HL-60 (cell line): ENCODE measurements around the gene INSIG2.

Source experiments
- DNase-seq, 2 experiments: peaks; one replicate each; pipeline ENCODE4 v3.0.0-alpha.2; 2010 to 2020; ENCODE audit warnings: low read depth in 1 of 2, low spot score in 1 of 2
- H3K27ac ChIP-seq: fragments of 250-450 bp; sonication (Bioruptor Pico); replicated peaks from 2 replicates; pipeline ENCODE4 v1.5.1; 2020; ENCODE audit warnings: mild to moderate bottlenecking, moderate library complexity
- H3K27me3 ChIP-seq: fragments of 250-450 bp; sonication (Bioruptor Pico); 2 replicates; pipeline ENCODE4 v1.5.1; 2021; ENCODE audit warnings: mild to moderate bottlenecking, moderate library complexity; ENCODE audit not compliant: insufficient read depth, poor library complexity, severe bottlenecking
- H3K4me3 ChIP-seq: replicated peaks from 2 replicates; pipeline ENCODE4 v1.5.1; 2011; ENCODE audit warnings: mild to moderate bottlenecking, control low read depth, low read length; ENCODE audit not compliant: insufficient read depth
- GABPA ChIP-seq: IDR thresholded peaks from 2 replicates; pipeline ENCODE4 v1.6.1; 2012; ENCODE audit warnings: low read depth
- POLR2AphosphoS5 ChIP-seq: IDR thresholded peaks from 2 replicates; pipeline ENCODE4 v1.6.1; 2012; ENCODE audit warnings: low read depth
- SPI1 ChIP-seq: IDR thresholded peaks from 2 replicates; pipeline ENCODE4 v1.6.1; 2012; ENCODE audit warnings: low read depth, mild to moderate bottlenecking, borderline replicate concordance
- TF ChIP-seq, protein P1 (sequence below): IDR thresholded peaks from one replicate; pipeline ENCODE4 v1.5.1; 2011; ENCODE audit warnings: low read length, control low read depth, inconsistent platforms; ENCODE audit not compliant: insufficient read depth
- TF ChIP-seq, protein P2 (sequence below): IDR thresholded peaks from 2 replicates; pipeline ENCODE4 v1.6.1; 2012; ENCODE audit warnings: low read depth; ENCODE audit not compliant: insufficient replicate concordance

Gene INSIG2

GRCh38 chr2:118048401-118048800 lies 39.9 kb upstream of the INSIG2 start:
- TF ChIP-seq, protein P1, sequence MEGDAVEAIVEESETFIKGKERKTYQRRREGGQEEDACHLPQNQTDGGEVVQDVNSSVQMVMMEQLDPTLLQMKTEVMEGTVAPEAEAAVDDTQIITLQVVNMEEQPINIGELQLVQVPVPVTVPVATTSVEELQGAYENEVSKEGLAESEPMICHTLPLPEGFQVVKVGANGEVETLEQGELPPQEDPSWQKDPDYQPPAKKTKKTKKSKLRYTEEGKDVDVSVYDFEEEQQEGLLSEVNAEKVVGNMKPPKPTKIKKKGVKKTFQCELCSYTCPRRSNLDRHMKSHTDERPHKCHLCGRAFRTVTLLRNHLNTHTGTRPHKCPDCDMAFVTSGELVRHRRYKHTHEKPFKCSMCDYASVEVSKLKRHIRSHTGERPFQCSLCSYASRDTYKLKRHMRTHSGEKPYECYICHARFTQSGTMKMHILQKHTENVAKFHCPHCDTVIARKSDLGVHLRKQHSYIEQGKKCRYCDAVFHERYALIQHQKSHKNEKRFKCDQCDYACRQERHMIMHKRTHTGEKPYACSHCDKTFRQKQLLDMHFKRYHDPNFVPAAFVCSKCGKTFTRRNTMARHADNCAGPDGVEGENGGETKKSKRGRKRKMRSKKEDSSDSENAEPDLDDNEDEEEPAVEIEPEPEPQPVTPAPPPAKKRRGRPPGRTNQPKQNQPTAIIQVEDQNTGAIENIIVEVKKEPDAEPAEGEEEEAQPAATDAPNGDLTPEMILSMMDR, result no peak
- TF ChIP-seq GABPA, result no peak
- no peak for TF ChIP-seq SPI1
- TF ChIP-seq POLR2AphosphoS5, result no peak
- TF ChIP-seq, protein P2, sequence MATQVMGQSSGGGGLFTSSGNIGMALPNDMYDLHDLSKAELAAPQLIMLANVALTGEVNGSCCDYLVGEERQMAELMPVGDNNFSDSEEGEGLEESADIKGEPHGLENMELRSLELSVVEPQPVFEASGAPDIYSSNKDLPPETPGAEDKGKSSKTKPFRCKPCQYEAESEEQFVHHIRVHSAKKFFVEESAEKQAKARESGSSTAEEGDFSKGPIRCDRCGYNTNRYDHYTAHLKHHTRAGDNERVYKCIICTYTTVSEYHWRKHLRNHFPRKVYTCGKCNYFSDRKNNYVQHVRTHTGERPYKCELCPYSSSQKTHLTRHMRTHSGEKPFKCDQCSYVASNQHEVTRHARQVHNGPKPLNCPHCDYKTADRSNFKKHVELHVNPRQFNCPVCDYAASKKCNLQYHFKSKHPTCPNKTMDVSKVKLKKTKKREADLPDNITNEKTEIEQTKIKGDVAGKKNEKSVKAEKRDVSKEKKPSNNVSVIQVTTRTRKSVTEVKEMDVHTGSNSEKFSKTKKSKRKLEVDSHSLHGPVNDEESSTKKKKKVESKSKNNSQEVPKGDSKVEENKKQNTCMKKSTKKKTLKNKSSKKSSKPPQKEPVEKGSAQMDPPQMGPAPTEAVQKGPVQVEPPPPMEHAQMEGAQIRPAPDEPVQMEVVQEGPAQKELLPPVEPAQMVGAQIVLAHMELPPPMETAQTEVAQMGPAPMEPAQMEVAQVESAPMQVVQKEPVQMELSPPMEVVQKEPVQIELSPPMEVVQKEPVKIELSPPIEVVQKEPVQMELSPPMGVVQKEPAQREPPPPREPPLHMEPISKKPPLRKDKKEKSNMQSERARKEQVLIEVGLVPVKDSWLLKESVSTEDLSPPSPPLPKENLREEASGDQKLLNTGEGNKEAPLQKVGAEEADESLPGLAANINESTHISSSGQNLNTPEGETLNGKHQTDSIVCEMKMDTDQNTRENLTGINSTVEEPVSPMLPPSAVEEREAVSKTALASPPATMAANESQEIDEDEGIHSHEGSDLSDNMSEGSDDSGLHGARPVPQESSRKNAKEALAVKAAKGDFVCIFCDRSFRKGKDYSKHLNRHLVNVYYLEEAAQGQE, result no peak
- no peak overlapping the region for H3K4me3 ChIP-seq
- no peak overlapping the region for H3K27ac ChIP-seq
- H3K27me3 ChIP-seq, result peaks cover 13% of the 10 kb centered on the region
- DNase-seq, result no peak

- DNase-seq, result peak in 1 of 2 experiments; percentile 32
- TF ChIP-seq POLR2AphosphoS5 (no peak), GABPA (no peak), SPI1 (no peak)
- TF ChIP-seq, protein P2, result no peak
- TF ChIP-seq, protein P1, result no peak
- Histone ChIP-seq H3K27me3 (peaks cover 11% of the 10 kb centered on the region), H3K4me3 (no peak overlapping the region), H3K27ac (no peak overlapping the region)
Measured at GRCh38 chr2:118049140-118049815, 39.0 kb upstream of the INSIG2 start.

DNA sequence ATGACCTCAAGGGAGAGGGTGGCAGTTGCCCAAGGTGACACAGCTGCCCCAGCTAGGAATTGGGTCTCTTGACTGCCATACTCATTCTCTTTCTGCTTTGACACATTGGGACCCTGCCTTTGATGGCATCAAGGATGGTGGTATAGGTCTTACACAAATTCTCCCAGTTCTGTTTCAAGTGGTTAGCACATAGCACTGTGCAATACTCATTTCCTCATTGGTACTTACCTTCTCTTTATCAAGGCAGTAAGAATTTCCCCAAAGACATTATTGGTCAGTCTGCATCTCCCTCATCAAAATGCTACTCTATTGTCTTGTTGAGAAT lies 38.5 kb upstream of the INSIG2 start:
- Histone ChIP-seq H3K27ac (no peak overlapping the region), H3K27me3 (peaks cover 11% of the 10 kb centered on the region), H3K4me3 (no peak overlapping the region)
- TF ChIP-seq SPI1 (no peak; the same call in 1 of the 2 replicates), POLR2AphosphoS5 (no peak), GABPA (no peak)
- TF ChIP-seq, protein P1, result no peak
- TF ChIP-seq, protein P2, result no peak
- peak in 1 of 2 experiments; percentile 62 for DNase-seq
